Hepatic stellate cell (primary cell): ENCODE measurements around the gene CAMK2B.

ENCODE experiments used
- DNase-seq: peaks from one replicate; pipeline ENCODE4 v3.0.0; 2011; ENCODE audit warnings: low spot score

The CAMK2B gene

GRCh38 chr7:44329888-44330287 is 4.5 kb upstream of the CAMK2B start:
- no peak for DNase-seq

DNA sequence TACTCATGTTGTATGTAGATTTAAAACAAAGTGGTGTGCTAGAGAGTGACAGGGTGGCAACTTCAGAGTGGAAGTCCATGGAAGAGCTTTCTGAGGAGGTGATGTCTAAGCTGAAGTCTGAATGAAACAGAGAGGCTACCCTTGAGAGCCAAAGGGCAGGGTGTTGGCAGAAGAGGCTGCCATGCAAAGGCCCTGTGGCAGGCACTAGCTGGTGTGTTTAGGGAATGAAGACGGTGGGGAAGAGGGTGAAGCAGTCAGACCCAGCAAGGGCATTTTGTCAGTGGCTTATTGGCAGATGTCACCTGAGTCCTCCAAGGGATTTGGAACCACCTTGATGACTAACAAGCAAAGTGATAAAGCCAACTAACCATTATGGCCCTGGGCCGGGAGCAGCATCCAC is 3.7 kb upstream of the CAMK2B start:
- DNase-seq: no peak

DNA sequence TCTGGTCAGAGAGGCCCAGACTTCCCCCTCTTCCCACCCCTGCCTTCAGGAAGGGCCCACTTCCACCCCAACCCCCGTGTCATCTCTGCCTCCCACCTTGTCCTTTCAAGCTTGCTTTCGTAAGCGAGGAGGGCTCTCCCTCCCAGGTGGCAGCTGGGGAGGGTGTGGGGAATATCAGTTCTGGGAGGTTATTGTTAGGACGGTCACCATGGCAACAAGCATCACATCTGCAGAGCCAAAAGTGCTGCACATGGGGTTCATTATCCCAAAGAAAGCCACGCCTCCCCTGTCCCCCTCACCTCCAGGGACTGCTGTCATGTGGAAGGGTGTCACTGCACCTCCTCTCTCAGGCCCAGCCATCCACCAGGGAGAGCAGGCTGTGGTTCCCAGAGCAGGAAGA is 2.6 kb upstream of the CAMK2B start:
- DNase-seq: no peak

GRCh38 chr7:44326261-44327125 is 1.1 kb upstream of the CAMK2B start:
- no peak for DNase-seq

- no peak for DNase-seq
Measured at GRCh38 chr7:44325811-44326241, 432 bp upstream of the CAMK2B start.

GRCh38 chr7:44324481-44325200 is 753 bp downstream of the CAMK2B start:
- no peak for DNase-seq

DNA sequence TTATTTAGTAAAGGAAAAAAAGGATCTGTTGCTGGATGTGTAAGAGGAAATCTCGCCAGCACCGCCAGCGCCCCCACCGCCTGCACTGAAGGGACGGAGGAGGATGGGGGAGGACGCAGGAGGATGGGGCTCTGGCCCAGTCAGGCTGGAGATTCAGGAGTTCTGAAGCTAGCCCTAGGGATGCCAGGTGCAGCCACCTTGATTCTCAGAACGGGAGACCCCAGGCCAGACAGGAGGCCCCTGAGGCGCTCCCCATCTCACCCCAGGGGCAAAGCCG is 1.3 kb downstream of the CAMK2B start:
- DNase-seq: no peak

GRCh38 chr7:44323381-44324203 is 1.8 kb downstream of the CAMK2B start:
- DNase-seq: no peak

- DNase-seq: no peak
Measured at GRCh38 chr7:44322631-44323363, 2.6 kb downstream of the CAMK2B start.

DNA sequence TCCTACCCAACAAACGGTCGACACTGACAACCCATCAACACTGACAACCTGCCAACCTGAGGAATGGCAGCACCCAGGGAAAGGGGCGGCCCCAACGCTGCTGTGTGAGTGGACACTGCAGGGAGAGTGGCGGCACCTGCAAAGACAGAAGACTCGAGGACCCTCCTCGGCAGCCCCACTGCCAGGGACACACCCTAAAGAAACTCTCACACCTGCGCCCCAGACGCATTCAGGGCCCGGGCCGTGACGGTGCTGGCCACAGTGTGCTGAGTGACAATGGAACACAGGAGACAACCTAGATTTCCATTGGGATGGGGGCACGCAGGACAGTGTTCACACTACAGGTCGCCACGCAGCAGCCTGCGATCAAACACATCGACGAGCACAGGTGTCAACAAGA is 3.6 kb downstream of the CAMK2B start:
- DNase-seq: no peak

GRCh38 chr7:44320794-44321371 is 4.5 kb downstream of the CAMK2B start:
- no peak for DNase-seq

DNA sequence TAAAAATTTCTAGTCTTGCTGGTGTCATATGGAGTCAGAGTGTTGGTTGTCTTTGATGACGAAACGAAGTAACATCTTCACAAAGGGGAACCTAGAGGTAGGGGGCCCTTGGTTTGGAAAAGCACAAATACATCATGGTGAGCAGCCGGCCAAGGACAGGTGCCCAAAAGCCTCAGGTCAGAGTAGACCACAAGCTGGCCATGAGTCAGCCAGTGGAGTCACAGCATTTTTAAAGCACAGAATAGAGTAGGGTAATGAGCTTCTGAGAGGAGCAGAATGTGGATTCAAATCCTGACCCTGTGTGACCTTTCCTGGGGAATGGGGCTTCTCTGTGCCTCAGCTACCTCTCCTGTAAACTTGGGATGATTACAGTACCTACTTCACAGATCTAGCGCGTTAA is 5.3 kb downstream of the CAMK2B start:
- DNase-seq: no peak

DNA sequence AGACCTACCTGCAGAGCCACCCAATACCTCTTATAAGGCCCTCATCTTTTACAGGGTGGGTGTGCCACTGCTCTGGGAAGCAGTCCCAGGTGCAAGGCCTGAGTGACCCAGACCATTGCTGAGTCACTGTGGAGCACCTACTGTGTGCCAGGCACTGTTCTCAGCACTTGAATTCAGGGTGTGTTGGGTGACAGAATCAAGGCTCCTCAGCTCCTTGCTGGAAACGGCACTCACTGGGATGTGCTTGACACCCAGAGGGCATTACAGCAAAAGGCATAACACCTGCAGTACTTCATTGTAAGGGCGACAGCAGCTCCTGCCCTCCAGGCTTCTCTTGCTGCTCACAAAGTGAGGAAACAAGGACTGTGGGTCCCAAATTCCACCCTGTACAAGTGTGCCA is 7.1 kb downstream of the CAMK2B start:
- DNase-seq: no peak

- no peak for DNase-seq
Measured at GRCh38 chr7:44315301-44315903, 10.0 kb downstream of the CAMK2B start.

DNA sequence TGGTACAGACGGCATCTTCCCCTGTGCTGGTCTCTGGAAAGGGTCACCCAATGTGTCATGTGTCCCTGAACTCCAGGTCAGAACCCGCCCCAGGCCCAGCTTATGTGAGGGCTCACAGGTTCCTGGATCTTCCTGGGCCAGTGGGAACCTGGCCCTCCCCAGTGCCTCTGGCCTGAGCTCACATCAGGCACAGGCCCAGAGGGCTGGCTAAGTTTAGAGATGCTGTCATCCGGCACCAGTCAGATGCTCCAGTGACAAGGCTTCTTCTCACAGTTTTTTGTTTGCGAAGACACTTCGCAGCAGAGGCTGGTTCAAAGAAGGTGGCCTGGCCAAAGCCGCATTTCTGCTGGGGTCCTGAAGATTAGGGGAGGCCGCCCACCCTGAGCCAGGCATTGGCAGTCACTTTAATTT is 11.8 kb downstream of the CAMK2B start:
- DNase-seq: no peak

DNA sequence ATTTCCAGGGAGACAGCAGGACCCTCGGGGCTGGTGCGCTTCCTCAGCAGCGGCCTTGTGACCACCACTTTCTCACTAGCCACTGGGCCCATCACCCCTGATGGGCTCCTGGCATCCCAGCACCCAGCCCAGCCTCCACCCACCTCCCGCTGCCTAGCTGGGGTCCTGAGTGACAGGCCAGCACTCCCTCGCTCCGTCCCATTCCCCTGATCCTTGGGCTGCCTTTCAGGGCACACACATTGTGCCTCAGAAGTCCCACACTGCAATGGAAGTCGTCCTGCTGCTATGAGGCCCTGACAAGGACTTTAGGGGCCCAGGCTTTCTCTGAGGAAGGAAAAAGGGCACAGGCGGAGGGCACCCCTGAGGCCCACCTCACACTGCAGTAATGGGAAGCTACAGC is 12.4 kb downstream of the CAMK2B start:
- no peak for DNase-seq

DNA sequence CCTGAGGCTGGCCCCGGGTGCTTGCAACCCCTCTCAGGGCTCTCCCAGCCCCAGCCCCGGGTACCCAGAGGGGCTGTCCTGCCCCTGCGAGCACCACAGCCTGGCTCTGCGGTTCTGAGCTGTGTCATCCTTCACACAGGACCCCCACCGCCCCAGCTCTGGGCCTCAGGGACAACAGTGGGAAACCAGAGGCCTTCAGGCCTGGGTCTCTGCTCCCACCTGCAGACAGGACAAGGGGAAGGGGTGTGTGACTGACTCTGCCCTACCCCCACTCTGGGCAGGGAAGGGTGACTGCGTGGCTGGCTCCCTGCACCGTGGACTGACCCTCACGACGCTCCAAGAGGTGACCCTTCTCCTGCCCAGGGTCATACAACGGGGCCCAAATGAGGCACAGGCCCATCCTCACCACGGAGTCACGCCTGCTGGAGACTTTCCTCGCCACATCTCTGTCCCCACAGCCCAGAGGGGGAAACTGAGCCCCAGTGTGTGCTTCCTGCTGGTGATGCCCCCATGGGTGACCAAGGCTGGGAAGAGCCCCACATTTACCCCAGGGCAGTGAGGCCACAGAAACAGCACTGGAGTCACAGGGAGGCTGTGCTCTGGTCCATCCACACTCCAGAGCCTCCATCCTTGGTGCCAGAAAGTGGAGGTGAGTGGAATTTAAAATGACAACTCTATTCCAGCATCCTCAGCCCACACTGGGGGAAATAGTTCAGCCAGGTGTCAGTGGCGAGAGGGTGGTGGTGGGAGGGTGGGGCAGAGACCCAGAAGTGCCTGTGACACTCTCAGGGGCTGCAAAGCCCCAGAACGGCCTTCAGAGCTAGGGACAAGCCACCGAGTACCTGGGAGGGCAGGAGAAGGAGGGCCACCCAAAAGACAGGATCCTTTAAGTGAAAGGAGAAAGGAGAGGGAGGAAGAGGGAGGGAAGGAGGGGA is 13.6 kb downstream of the CAMK2B start:
- DNase-seq: no peak

DNA sequence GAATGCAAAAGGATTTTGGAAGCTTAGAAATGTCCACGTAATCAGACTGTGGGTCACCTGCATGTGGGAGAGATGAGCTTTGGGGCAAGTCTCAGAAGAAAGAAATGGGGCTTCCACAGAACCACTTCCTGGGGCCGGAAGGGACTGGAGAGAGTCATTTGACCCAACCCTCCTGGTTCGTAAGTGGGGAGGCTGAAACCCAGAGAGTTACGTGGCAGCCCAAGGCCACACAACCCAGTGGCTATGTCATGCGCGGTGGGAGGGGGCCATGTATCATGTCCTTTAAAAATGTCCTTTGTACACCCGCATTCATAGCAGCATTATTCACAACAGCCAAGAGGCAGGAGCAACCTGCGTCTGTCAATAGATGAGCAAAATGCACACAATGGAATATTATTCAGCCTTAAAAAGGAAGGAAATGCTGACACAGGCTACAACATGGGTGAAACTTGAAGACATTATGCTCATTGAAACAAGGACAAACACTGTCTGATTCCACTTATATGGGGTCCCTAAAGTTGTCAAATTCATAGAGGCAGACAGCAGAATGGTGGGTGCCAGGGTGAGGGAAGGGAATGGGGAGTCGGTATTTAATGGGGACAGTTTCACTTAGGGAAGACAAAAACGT is 15.1 kb downstream of the CAMK2B start:
- no peak for DNase-seq

GRCh38 chr7:44309271-44310091 is 15.9 kb downstream of the CAMK2B start:
- peak; percentile 78 for DNase-seq
